Measurements from ENCODE around the gene ZNF564. TPM values are rescaled to one million over a fixed set of nuclear protein-coding genes. Genes with fewer than 3 reads are reported as not detected.

Gene ZNF564
- total RNA-seq, 4 donors from 2014 or later = 10.7 to 15.0 (median 14.3) TPM

DNA sequence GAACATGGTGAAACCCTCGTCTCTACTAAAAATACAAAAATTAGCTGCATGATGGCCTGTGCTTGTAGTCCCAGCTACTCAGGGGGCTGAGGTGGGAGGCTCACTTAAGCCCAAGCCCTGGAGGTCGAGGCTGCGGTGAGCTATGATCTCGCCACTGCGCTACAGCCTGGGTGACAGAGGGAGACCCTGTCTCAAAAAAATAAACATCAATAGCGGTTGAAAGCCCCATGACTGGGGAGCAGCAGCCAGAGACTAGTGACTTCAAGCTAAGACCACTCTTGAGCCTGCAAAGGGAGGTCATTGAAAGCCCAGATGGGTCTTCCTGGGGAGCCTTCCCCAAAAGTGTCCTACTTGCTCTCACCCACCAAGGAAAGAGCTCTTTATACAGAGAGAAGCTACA lies 54.8 kb downstream of the ZNF564 start:
- TF ChIP-seq, protein P1, sequence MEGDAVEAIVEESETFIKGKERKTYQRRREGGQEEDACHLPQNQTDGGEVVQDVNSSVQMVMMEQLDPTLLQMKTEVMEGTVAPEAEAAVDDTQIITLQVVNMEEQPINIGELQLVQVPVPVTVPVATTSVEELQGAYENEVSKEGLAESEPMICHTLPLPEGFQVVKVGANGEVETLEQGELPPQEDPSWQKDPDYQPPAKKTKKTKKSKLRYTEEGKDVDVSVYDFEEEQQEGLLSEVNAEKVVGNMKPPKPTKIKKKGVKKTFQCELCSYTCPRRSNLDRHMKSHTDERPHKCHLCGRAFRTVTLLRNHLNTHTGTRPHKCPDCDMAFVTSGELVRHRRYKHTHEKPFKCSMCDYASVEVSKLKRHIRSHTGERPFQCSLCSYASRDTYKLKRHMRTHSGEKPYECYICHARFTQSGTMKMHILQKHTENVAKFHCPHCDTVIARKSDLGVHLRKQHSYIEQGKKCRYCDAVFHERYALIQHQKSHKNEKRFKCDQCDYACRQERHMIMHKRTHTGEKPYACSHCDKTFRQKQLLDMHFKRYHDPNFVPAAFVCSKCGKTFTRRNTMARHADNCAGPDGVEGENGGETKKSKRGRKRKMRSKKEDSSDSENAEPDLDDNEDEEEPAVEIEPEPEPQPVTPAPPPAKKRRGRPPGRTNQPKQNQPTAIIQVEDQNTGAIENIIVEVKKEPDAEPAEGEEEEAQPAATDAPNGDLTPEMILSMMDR (IDR thresholded peaks at IDR 0.05; ENCODE audit: low read depth) = no peak

DNA sequence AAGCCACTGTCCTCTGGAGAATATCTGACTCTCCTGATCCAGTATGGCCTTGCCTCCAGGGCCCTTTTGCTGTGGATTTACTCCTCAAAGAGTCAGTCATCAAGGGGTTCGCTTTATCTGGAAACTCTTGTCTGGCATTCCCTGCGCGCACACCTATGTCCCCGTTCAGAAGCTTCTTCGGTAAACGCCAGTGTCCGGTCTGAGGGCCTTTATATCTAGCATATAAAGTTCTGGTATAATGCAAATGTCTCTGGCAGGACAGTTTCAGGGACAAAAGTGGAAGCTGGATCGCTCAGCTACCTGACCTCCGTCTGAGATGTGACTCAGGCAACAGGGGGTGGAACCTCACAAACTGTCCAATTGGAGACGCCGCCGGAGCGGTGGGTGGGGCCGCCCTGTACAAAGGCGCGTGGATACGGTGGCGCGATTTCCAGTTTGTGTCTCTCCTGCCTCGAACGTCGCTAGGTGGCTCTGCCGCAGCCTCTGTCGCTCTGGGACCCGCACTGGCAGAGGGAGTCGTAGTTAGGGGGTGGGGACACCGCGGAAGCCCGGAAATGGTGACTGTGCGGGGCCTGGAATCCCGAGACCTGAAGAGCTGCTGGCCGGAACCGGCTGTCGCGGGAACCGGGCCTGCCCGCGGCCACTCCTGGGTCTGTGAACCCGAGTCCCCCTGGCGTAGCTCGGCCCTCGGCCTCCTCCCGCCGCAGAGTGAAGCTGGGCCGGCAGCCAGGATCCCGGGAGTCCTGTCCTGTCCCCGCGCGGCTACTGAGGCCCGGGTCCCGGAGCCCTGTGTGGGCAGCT lies 56.1 kb downstream of the ZNF564 start:
- TF ChIP-seq, protein P1 (IDR thresholded peaks at IDR 0.05; ENCODE audit: low read depth) = no peak

DNA sequence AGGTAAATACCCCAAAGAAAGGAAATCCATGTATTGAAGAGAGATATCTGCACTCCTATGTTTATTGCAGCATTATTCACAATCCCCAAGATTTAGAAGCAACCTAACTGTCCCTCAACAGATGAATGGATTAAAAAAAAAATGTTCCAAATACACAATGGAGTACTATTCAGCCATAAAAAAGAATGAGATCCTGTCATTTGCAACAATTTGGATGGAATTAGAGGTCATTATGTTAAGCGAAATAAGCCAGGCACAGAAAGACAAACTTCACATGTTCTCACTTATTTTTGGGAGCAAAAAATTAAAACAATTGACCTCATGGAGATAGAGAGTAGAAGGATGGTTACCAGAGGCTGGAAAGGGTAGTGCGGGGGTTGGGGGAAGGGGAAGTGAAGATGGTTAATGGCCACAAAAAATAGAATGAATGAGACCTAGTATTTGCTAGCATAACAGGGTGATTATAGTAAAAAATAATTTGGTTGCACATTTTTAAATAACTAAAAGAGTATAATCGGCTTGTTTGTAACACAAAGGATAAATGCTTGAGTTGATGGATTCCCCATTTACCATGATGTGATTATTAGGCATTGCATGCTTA lies 56.9 kb downstream of the ZNF564 start:
- TF ChIP-seq, protein P1 (IDR thresholded peaks at IDR 0.05; ENCODE audit: low read depth) = no peak

DNA sequence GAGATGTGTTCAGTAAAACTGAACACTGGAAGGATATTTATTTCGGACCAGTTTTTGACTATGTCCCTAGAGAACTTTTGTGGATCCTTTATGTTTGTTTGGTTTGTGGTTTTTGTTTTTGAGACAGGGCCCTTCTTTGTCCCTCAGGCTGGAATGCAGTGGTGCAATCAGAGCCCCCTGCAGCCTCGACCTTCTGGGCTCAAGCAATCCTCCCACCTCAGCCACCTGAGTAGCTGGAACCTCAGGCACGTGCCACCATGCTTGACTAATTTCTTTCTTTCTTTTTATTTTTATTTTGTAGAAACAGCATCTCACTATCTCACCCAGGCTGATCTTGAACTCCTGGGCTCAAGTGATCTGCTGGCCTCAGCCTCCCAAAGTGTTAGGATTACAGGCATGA lies 65.7 kb downstream of the ZNF564 start:
- TF ChIP-seq, protein P1 (IDR thresholded peaks at IDR 0.05; ENCODE audit: low read depth) = no peak

DNA sequence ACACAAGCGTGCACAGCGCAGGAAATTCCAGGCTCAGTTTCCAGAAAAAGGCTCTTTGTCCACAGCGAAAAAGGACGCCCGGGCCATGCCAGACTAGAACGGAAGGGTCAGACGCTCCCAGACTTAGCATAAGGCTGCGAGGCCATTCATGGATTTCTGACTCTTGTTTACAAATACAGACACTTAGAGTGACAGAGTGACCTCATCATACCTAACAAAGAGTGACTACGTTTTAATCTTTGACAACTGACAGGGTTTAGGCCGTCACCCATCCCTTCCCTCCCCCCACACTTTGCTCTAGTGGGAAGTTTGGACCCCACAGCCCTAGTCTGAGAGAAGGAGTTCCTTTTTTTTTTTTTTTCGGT lies 66.2 kb downstream of the ZNF564 start:
- TF ChIP-seq, protein P1 (IDR thresholded peaks at IDR 0.05; ENCODE audit: low read depth) = no peak

DNA sequence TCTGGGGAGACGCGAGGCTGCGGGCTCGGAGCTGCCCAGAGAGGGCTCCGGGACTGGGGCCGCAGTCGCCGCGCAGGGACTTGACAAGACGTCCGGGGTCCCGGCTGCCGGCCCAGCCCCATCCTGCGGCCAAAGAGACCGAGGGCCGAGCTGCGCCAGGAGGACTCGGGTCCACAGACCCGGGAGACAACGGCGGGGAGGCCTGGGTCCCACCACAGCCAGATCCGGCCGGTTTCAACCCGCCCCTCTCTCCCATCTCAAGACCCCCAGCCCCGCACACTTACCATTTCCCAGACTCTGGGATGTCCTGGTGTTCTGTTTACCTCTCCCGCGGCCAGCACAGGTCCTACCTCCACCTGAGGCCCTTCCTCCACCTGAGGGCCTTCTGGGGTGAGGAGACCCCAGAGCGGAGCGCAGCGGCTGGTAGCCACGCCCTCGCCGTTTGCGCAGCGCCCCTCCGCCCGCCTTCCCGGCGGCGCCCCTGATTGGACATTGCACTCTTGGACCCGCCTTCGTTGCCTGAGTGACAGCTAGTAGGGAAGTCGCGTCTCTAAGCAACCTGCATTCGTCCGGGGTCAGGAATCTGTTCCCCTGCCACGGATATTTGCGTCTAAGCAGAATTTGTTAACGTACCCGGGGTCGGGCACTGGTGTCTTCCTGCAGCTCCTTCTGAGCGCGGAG lies 66.8 kb downstream of the ZNF564 start, which contains the start of gene ZNF709:
Gene ZNF709, minus strand, starts transcription at position 446 of the 681 bp plus-strand sequence. Its CDS starts 159 bp downstream, at position 287.
- TF ChIP-seq, protein P1 (IDR thresholded peaks at IDR 0.05; ENCODE audit: low read depth) = no peak

DNA sequence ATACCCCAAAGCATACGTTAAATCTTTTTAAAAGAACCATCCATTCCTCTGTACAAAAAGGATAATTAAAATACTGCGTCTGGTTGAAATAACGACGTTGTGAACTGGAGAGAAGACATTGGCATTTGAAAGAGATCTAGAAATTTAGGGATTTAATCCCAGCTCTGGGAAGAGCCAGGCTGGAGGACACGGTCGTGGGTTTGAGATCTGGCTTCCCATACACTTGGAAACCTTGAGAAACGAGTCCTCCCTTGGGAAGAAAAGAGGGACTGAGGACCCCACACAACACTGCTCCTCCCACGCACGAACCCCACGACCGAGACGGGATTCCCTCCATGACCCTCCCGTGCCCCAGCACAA lies 67.3 kb downstream of the ZNF564 start:
- TF ChIP-seq, protein P1 (IDR thresholded peaks at IDR 0.05; ENCODE audit: low read depth) = no peak
